Measurements from ENCODE around the gene DCTPP1.

Gene DCTPP1

DNA sequence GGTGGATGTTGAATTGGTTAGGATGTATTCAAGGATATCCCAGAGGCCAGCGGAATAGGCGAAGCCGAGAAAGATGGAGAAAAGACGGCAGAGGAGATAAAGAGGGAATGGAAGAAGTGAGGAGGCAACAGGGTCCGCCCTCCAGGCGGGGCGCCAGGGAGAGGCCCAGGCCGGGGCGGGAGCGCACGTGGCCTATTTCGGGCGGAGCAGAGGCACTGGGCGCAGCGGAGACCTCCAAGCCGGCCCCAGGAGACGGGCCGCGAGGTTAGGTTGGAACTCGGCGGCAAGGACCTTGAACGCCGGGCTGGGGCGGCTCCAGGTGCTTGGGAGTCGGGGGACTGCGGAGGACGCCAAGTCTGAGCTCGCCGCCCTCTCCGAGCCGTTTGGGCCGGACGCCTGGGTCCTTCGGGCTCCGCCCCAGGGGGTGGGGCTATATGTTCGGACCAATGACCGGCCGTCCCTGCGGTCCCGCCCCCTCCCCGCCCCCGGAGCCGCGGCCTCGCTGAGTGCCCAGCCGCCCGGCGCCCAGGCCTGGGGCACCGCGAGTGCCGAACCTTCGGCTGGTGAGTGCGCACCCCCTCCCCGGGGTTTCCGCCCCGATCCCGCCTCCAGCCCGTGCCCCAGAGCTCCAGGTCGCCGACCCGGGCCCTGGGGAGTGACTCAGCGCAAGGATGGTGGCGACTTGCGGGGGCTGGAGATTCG lies 22.6 kb downstream of the DCTPP1 start, which contains the start of gene ZNF771 (continued):
- TF ChIP-seq, protein P1, sequence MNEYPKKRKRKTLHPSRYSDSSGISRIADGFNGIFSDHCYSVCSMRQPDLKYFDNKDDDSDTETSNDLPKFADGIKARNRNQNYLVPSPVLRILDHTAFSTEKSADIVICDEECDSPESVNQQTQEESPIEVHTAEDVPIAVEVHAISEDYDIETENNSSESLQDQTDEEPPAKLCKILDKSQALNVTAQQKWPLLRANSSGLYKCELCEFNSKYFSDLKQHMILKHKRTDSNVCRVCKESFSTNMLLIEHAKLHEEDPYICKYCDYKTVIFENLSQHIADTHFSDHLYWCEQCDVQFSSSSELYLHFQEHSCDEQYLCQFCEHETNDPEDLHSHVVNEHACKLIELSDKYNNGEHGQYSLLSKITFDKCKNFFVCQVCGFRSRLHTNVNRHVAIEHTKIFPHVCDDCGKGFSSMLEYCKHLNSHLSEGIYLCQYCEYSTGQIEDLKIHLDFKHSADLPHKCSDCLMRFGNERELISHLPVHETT (tag by site-specific recombination; IDR thresholded peaks at IDR 0.05): peak; percentile 59
- TF ChIP-seq ZNF324 (tag by site-specific recombination; IDR thresholded peaks at IDR 0.05) (peak; percentile 78), ZNF311 (tag by site-specific recombination; IDR thresholded peaks at IDR 0.05; ENCODE audit: borderline replicate concordance) (no peak), ZXDB (tag by site-specific recombination; IDR thresholded peaks at IDR 0.05) (peak; percentile 87), ZBTB1 (tag by site-specific recombination; IDR thresholded peaks at IDR 0.05) (no peak), ZSCAN18 (tag by site-specific recombination; IDR thresholded peaks at IDR 0.05) (peak; percentile 11; the same call in 1 of the 2 replicates), ZNF48 (tag by site-specific recombination; IDR thresholded peaks at IDR 0.05) (no peak), ZNF529 (tag by site-specific recombination; IDR thresholded peaks at IDR 0.05; ENCODE audit: insufficient replicate concordance) (no peak), SP2 (tag by site-specific recombination; IDR thresholded peaks at IDR 0.05) (peak; percentile 89), BCL11B (tag by site-specific recombination; IDR thresholded peaks at IDR 0.05; ENCODE audit: low read depth) (peak; percentile 35; the same call in 1 of the 2 replicates), OVOL3 (tag by site-specific recombination; IDR thresholded peaks at IDR 0.05) (peak; percentile 76), KLF7 (tag by site-specific recombination; IDR thresholded peaks at IDR 0.05; ENCODE audit: borderline replicate concordance) (peak; percentile 93), ZBTB20 (tag by site-specific recombination; IDR thresholded peaks at IDR 0.05) (peak; percentile 95), GLIS1 (tag by site-specific recombination; IDR thresholded peaks at IDR 0.05) (peak; percentile 56), ZSCAN5A (tag by site-specific recombination; IDR thresholded peaks at IDR 0.05) (peak; percentile 78; the same call in 1 of the 2 replicates), ZNF624 (tag by site-specific recombination; IDR thresholded peaks at IDR 0.05) (no peak), ZBTB11 (tag by site-specific recombination; conservative IDR thresholded peaks at IDR 0.05; ENCODE audit: low read depth) (peak; percentile 47), ZNF600 (tag by site-specific recombination; IDR thresholded peaks at IDR 0.05) (peak; percentile 75), ZNF488 (tag by site-specific recombination; IDR thresholded peaks at IDR 0.05) (no peak), PRDM4 (tag by site-specific recombination; IDR thresholded peaks at IDR 0.05) (peak; percentile 31; the same call in 1 of the 2 replicates), RBAK (tag by site-specific recombination; IDR thresholded peaks at IDR 0.05) (no peak), REPIN1 (tag by site-specific recombination; IDR thresholded peaks at IDR 0.05; ENCODE audit: low read depth) (0 out of 2 replicates have a peak, but pooled peaks have one; percentile 13), ZNF157 (tag by site-specific recombination; IDR thresholded peaks at IDR 0.05) (no peak), ZNF2 (tag by site-specific recombination; IDR thresholded peaks at IDR 0.05) (peak; percentile 64; the same call in 1 of the 2 replicates), ZNF658 (tag by site-specific recombination; IDR thresholded peaks at IDR 0.05) (no peak), ZSCAN23 (tag by site-specific recombination; IDR thresholded peaks at IDR 0.05) (peak; percentile 15; the same call in 1 of the 2 replicates), ZNF704 (tag by site-specific recombination; IDR thresholded peaks at IDR 0.05) (no peak), KLF8 (tag by site-specific recombination; IDR thresholded peaks at IDR 0.05) (peak; percentile 93; the same call in 1 of the 2 replicates)
